HEK293 (cell line): Measurements from ENCODE around the gene L3MBTL1.

Experiments
- CTCF ChIA-PET: fragments of 350-600 bp; formaldehyde crosslinking; extraction: SDS; loops from one replicate; lab custom pipeline; 2021; ENCODE audit warnings: antibody characterized with exemption; lab: Yijun Ruan, JAX
- POLR2A ChIA-PET: fragments of 300-600 bp; formaldehyde crosslinking; extraction: SDS; loops from one replicate; lab custom pipeline; 2020; ENCODE audit warnings: antibody characterized with exemption, inconsistent platforms; lab: Yijun Ruan, JAX
- H3K27ac ChIP-seq: fragments of 200-500 bp; sonication (Bioruptor generic); 2 replicates; pipeline ENCODE4 v1.5.1; 2014; ENCODE audit warnings: low read depth, low read length, control low read depth, inconsistent platforms; ENCODE audit errors: extremely low read depth
- H3K36me3 ChIP-seq, 2 experiments: fragments of 200-500 bp in 1 of 2; sonication (Bioruptor generic) in 1 of 2; 1 replicate in 1 of 2; 2 replicates in 1 of 2; pipeline ENCODE4 v1.5.1; 2014 to 2017; ENCODE audit warnings: inconsistent platforms in 2 of 2, low read length in 2 of 2; ENCODE audit not compliant: control insufficient read depth in 2 of 2, insufficient read depth in 1 of 2
- H3K4me1 ChIP-seq: fragments of 200-500 bp; sonication (Bioruptor generic); 2 replicates; pipeline ENCODE4 v1.5.1; 2014; ENCODE audit warnings: mild to moderate bottlenecking, low read length, inconsistent platforms; ENCODE audit not compliant: control insufficient read depth, insufficient read depth
- H3K4me3 ChIP-seq: 2 replicates; pipeline ENCODE4 v1.5.1; 2011; ENCODE audit warnings: low read depth, mild to moderate bottlenecking, control low read depth, low read length, moderate library complexity
- H3K9me3 ChIP-seq: fragments of 200-500 bp; sonication (Bioruptor generic); 2 replicates; pipeline ENCODE4 v1.5.1; 2014; ENCODE audit warnings: low read depth, low read length, inconsistent platforms; ENCODE audit not compliant: control insufficient read depth, insufficient read depth
- GLIS1 ChIP-seq: fragments of 450-650 bp; formaldehyde crosslinking; IDR thresholded peaks from 2 replicates; pipeline ENCODE4 v1.5.1; 2016; ENCODE audit warnings: missing biosample characterization, missing genetic modification characterization
- GLIS2 ChIP-seq: fragments of 450-650 bp; formaldehyde crosslinking; IDR thresholded peaks from 2 replicates; pipeline ENCODE4 v1.5.1; 2016; ENCODE audit warnings: missing biosample characterization, missing genetic modification characterization
- SP7 ChIP-seq: fragments of 450-650 bp; formaldehyde crosslinking; IDR thresholded peaks from 2 replicates; pipeline ENCODE4 v1.5.1; 2016; ENCODE audit warnings: missing biosample characterization, missing genetic modification characterization
- TSHZ1 ChIP-seq: fragments of 450-650 bp; formaldehyde crosslinking; IDR thresholded peaks from 2 replicates; pipeline ENCODE4 v1.5.1; 2016; ENCODE audit warnings: missing biosample characterization, missing genetic modification characterization, borderline replicate concordance
- ZBTB11 ChIP-seq: fragments of 450-650 bp; formaldehyde crosslinking; conservative IDR thresholded peaks from 2 replicates; pipeline ENCODE4 v1.5.1; 2016; ENCODE audit warnings: low read depth, missing biosample characterization, missing genetic modification characterization
- ZNF121 ChIP-seq: fragments of 450-650 bp; formaldehyde crosslinking; IDR thresholded peaks from 2 replicates; pipeline ENCODE4 v1.5.1; 2016; ENCODE audit warnings: missing biosample characterization, missing genetic modification characterization
- ZNF174 ChIP-seq: fragments of 450-650 bp; formaldehyde crosslinking; IDR thresholded peaks from 2 replicates; pipeline ENCODE4 v1.5.0; 2017; ENCODE audit warnings: missing biosample characterization, mild to moderate bottlenecking, missing genetic modification characterization
- ZNF175 ChIP-seq: fragments of 450-650 bp; formaldehyde crosslinking; IDR thresholded peaks from 2 replicates; pipeline ENCODE4 v1.5.1; 2016; ENCODE audit warnings: missing biosample characterization, missing genetic modification characterization
- ZNF239 ChIP-seq: fragments of 450-650 bp; formaldehyde crosslinking; IDR thresholded peaks from 2 replicates; pipeline ENCODE4 v1.5.1; 2016; ENCODE audit warnings: missing biosample characterization, missing genetic modification characterization
- ZNF266 ChIP-seq: fragments of 450-650 bp; formaldehyde crosslinking; IDR thresholded peaks from 2 replicates; pipeline ENCODE4 v1.5.1; 2016; ENCODE audit warnings: missing biosample characterization, missing genetic modification characterization, low read depth
- ZNF350 ChIP-seq: fragments of 450-650 bp; formaldehyde crosslinking; IDR thresholded peaks from 2 replicates; pipeline ENCODE4 v1.5.0; 2017; ENCODE audit warnings: missing biosample characterization, mild to moderate bottlenecking, missing genetic modification characterization
- ZNF366 ChIP-seq: fragments of 450-650 bp; formaldehyde crosslinking; conservative IDR thresholded peaks from 2 replicates; pipeline ENCODE4 v1.5.1; 2016; ENCODE audit warnings: missing biosample characterization, missing genetic modification characterization
- ZNF391 ChIP-seq: fragments of 450-650 bp; formaldehyde crosslinking; IDR thresholded peaks from 2 replicates; pipeline ENCODE4 v1.5.1; 2016; ENCODE audit warnings: low read depth, missing biosample characterization, missing genetic modification characterization, borderline replicate concordance
- ZNF513 ChIP-seq: fragments of 450-650 bp; IDR thresholded peaks from 2 replicates; pipeline ENCODE4 v1.5.1; 2018; ENCODE audit warnings: missing biosample characterization, missing genetic modification characterization
- ZNF521 ChIP-seq: fragments of 450-650 bp; formaldehyde crosslinking; IDR thresholded peaks from 2 replicates; pipeline ENCODE4 v1.5.1; 2017; ENCODE audit warnings: missing biosample characterization, mild to moderate bottlenecking, missing genetic modification characterization
- ZNF585B ChIP-seq: fragments of 450-650 bp; formaldehyde crosslinking; IDR thresholded peaks from 2 replicates; pipeline ENCODE4 v1.5.1; 2016; ENCODE audit warnings: missing biosample characterization, missing genetic modification characterization
- ZNF621 ChIP-seq: fragments of 450-650 bp; formaldehyde crosslinking; IDR thresholded peaks from 2 replicates; pipeline ENCODE4 v1.5.1; 2017; ENCODE audit warnings: missing biosample characterization, missing genetic modification characterization
- ZNF701 ChIP-seq: fragments of 450-650 bp; formaldehyde crosslinking; IDR thresholded peaks from 2 replicates; pipeline ENCODE4 v1.5.1; 2016; ENCODE audit warnings: missing biosample characterization, missing genetic modification characterization
- ZNF768 ChIP-seq: fragments of 450-650 bp; formaldehyde crosslinking; IDR thresholded peaks from 2 replicates; pipeline ENCODE4 v1.5.1; 2018; ENCODE audit warnings: missing biosample characterization, mild to moderate bottlenecking, missing genetic modification characterization
- ZNF830 ChIP-seq: fragments of 450-650 bp; IDR thresholded peaks from 2 replicates; pipeline ENCODE4 v1.5.0; 2018; ENCODE audit warnings: missing biosample characterization, missing genetic modification characterization, low read depth, mild to moderate bottlenecking, moderate library complexity
- ZNF843 ChIP-seq: fragments of 450-650 bp; formaldehyde crosslinking; IDR thresholded peaks from 2 replicates; pipeline ENCODE4 v1.5.1; 2016; ENCODE audit warnings: missing biosample characterization, missing genetic modification characterization
- ZSCAN16 ChIP-seq: fragments of 450-650 bp; formaldehyde crosslinking; IDR thresholded peaks from 2 replicates; pipeline ENCODE4 v1.5.1; 2016; ENCODE audit warnings: missing biosample characterization, missing genetic modification characterization

Gene L3MBTL1

GRCh38 chr20:43542674-43543073 lies 35.2 kb downstream of the L3MBTL1 start (continued):
- no peak for TF ChIP-seq ZBTB11 (tag by site-specific recombination)
- TF ChIP-seq ZNF513 (tag by site-specific recombination), result no peak
- TF ChIP-seq GLIS1 (tag by site-specific recombination), result no peak
- no peak for TF ChIP-seq ZNF174 (tag by site-specific recombination)
- no peak for TF ChIP-seq TSHZ1 (tag by site-specific recombination)
- TF ChIP-seq ZNF585B (tag by site-specific recombination), result no peak
- no peak for TF ChIP-seq ZNF350 (tag by site-specific recombination)
- no peak for TF ChIP-seq ZNF701 (tag by site-specific recombination)

GRCh38 chr20:43543138-43543537 lies 35.6 kb downstream of the L3MBTL1 start:
- ChIA-PET POLR2A (no interaction called here), CTCF (interaction anchor here (0.6 to 0.7 kb wide), 2 partner anchors 16 to 74 kb away, joined by 3 read pairs; partner anchors contain the start of gene SGK2)
- Histone ChIP-seq H3K27ac (no peak overlapping the region), H3K4me3 (no peak overlapping the region), H3K36me3 (peaks cover 0 to 85% of the 10 kb centered on the region in 2 experiments; a peak in 1 of 3 replicates), H3K9me3 (no peaks in the 10 kb centered on the region), H3K4me1 (no peaks in the 10 kb centered on the region)
- no peak for TF ChIP-seq ZNF391
- peak; percentile 70; the same call in 1 of the 2 replicates for TF ChIP-seq ZSCAN16 (tag by site-specific recombination)
- no peak for TF ChIP-seq ZNF521 (tag by site-specific recombination)
- TF ChIP-seq ZNF843 (tag by site-specific recombination), result no peak

GRCh38 chr20:43544501-43544900 lies 37.0 kb downstream of the L3MBTL1 start:
- Histone ChIP-seq H3K9me3 (no peaks in the 10 kb centered on the region), H3K27ac (no peak overlapping the region), H3K4me1 (no peaks in the 10 kb centered on the region), H3K36me3 (peaks cover 0 to 73% of the 10 kb centered on the region in 2 experiments; a peak in 1 of 3 replicates), H3K4me3 (no peak overlapping the region)
- POLR2A ChIA-PET, result no interaction called here
- TF ChIP-seq GLIS2, result no peak
- TF ChIP-seq SP7, result no peak
- TF ChIP-seq ZNF830 (tag by site-specific recombination), result no peak
- TF ChIP-seq ZNF621 (tag by site-specific recombination), result no peak
- TF ChIP-seq ZBTB11 (tag by site-specific recombination), result no peak
- TF ChIP-seq ZNF768, result no peak
- no peak for TF ChIP-seq ZNF239
- no peak for TF ChIP-seq ZNF366 (tag by site-specific recombination)
- TF ChIP-seq ZNF175 (tag by site-specific recombination), result no peak
- no peak for TF ChIP-seq ZNF266 (tag by site-specific recombination)
- TF ChIP-seq ZNF121 (tag by site-specific recombination), result no peak
- TF ChIP-seq, all 188 proteins: peak for 0
- CTCF ChIA-PET, result no interaction called here
